Neural crest cell (in vitro differentiated cells): ENCODE measurements around the gene ARHGEF40. TPM values are rescaled to one million over a fixed set of nuclear protein-coding genes. Genes with fewer than 3 reads are reported as not detected.
A peak's percentile ranks its signal among the peaks of the same experiment; 100 is the strongest.

ENCODE experiments used
- DNase-seq: peaks from one replicate; pipeline ENCODE4 v3.0.0; 2021; ENCODE audit warnings: low read depth, mixed read lengths, low spot score
- H3K27ac Mint-ChIP-seq: one replicate; pipeline ENCODE4 v1.8.0; 2021; ENCODE audit warnings: mild to moderate bottlenecking, mixed read lengths; ENCODE audit not compliant: unreplicated experiment
- H3K27me3 Mint-ChIP-seq: 2 replicates; pipeline ENCODE4 v1.8.0; 2021; ENCODE audit warnings: low read depth, mild to moderate bottlenecking, mixed read lengths
- H3K36me3 Mint-ChIP-seq: 2 replicates; pipeline ENCODE4 v1.8.0; 2021; ENCODE audit warnings: low read depth, mild to moderate bottlenecking, mixed read lengths
- H3K4me1 Mint-ChIP-seq: 2 replicates; pipeline ENCODE4 v1.8.0; 2021; ENCODE audit warnings: mixed read lengths
- H3K4me3 Mint-ChIP-seq: one replicate; pipeline ENCODE4 v1.8.0; 2021; ENCODE audit warnings: mild to moderate bottlenecking, mixed read lengths
- H3K9me3 Mint-ChIP-seq: 2 replicates; pipeline ENCODE4 v1.8.0; 2021; ENCODE audit warnings: mixed read lengths
- CTCF ChIP-seq: fragments of 200-600 bp; sonication (generic); conservative IDR thresholded peaks from 2 replicates; pipeline ENCODE4 v1.5.0; 2021; ENCODE audit warnings: antibody characterized with exemption, mild to moderate bottlenecking
- total RNA-seq: library from RNA; stranded (reverse); gene quantifications from 2 replicates; pipeline ENCODE4 v1.2.1, GENCODE V29; 2021

ARHGEF40 gene
- total RNA-seq, 1 donor from 2014 or later: 73.8 TPM

- DNase-seq: no peak
- Mint-ChIP-seq H3K27ac (peak overlapping the region; percentile 82), H3K9me3 (no peaks in the 10 kb centered on the region), H3K36me3 (peaks cover 35% of the 10 kb centered on the region), H3K27me3 (peaks cover 12% of the 10 kb centered on the region), H3K4me1 (peaks cover 26% of the 10 kb centered on the region), H3K4me3 (peak overlapping the region; percentile 23)
- no peak for TF ChIP-seq CTCF
Measured at GRCh38 chr14:21084998-21085853, 15.1 kb downstream of the ARHGEF40 start.

GRCh38 chr14:21086908-21087293, 16.8 kb downstream of the ARHGEF40 start:
- no peaks in the 10 kb centered on the region for H3K9me3 Mint-ChIP-seq
- TF ChIP-seq CTCF: no peak
- peaks cover 33% of the 10 kb centered on the region for H3K4me1 Mint-ChIP-seq
- peaks cover 10% of the 10 kb centered on the region for H3K27me3 Mint-ChIP-seq
- H3K27ac Mint-ChIP-seq: no peak overlapping the region
- peak overlapping the region; percentile 6 for H3K4me3 Mint-ChIP-seq
- DNase-seq: no peak
- H3K36me3 Mint-ChIP-seq: peaks cover 37% of the 10 kb centered on the region

- Mint-ChIP-seq H3K27ac (peak overlapping the region; percentile 89), H3K4me3 (peak overlapping the region; percentile 83), H3K36me3 (peaks cover 39% of the 10 kb centered on the region), H3K9me3 (no peaks in the 10 kb centered on the region), H3K4me1 (peaks cover 35% of the 10 kb centered on the region), H3K27me3 (peaks cover 11% of the 10 kb centered on the region)
- TF ChIP-seq CTCF: no peak
- DNase-seq: peak; percentile 49
Measured at GRCh38 chr14:21087294-21088091, 17.4 kb downstream of the ARHGEF40 start.

- Mint-ChIP-seq H3K27me3 (peaks cover 13% of the 10 kb centered on the region), H3K27ac (no peak overlapping the region), H3K4me1 (peaks cover 46% of the 10 kb centered on the region), H3K4me3 (peak overlapping the region; percentile 50), H3K9me3 (no peaks in the 10 kb centered on the region), H3K36me3 (peaks cover 46% of the 10 kb centered on the region)
- no peak for DNase-seq
- TF ChIP-seq CTCF: no peak
Measured at GRCh38 chr14:21088687-21089086, 18.6 kb downstream of the ARHGEF40 start.

- no peak for TF ChIP-seq CTCF
- peaks cover 16% of the 10 kb centered on the region for H3K27me3 Mint-ChIP-seq
- no peaks in the 10 kb centered on the region for H3K9me3 Mint-ChIP-seq
- H3K36me3 Mint-ChIP-seq: peaks cover 47% of the 10 kb centered on the region
- H3K4me1 Mint-ChIP-seq: peaks cover 52% of the 10 kb centered on the region
- peak overlapping the region; percentile 50 for H3K4me3 Mint-ChIP-seq
- H3K27ac Mint-ChIP-seq: no peak overlapping the region
- DNase-seq: no peak
Measured at GRCh38 chr14:21089271-21089670, 19.2 kb downstream of the ARHGEF40 start.
